OCI-LY1 (cell line): Measurements from ENCODE around the gene RHBG.
"Not testable (repeated sequence)": the region's sequence is repeated elsewhere in the genome, so short reads cannot be mapped to it uniquely, and the experiment has no call there.

Experiments
- H2AFZ ChIP-seq: fragments of 200-600 bp; sonication (generic), shearing (Covaris generic); 2 replicates; pipeline ENCODE4 v1.6.0; 2014; ENCODE audit warnings: antibody characterized with exemption, mild to moderate bottlenecking, low read length
- H3F3A ChIP-seq: fragments of 200-600 bp; sonication (generic), shearing (Covaris generic); 2 replicates; pipeline ENCODE4 v1.6.0; 2014; ENCODE audit warnings: mild to moderate bottlenecking, antibody characterized with exemption, low read length, moderate library complexity; ENCODE audit not compliant: insufficient read depth
- H3K27ac ChIP-seq: fragments of 200-600 bp; sonication (generic); 2 replicates; pipeline ENCODE4 v1.5.1; 2014; ENCODE audit warnings: low read length, mixed run types, mild to moderate bottlenecking, low read depth; ENCODE audit not compliant: poor library complexity, severe bottlenecking
- H3K27me3 ChIP-seq: fragments of 200-600 bp; sonication (generic); 2 replicates; pipeline ENCODE4 v1.6.0; 2014; ENCODE audit warnings: antibody characterized with exemption, mild to moderate bottlenecking, low read length, moderate library complexity; ENCODE audit not compliant: insufficient read depth
- H3K36me3 ChIP-seq: fragments of 200-600 bp; sonication (generic); 2 replicates; pipeline ENCODE4 v1.6.1; 2014; ENCODE audit warnings: mild to moderate bottlenecking, antibody characterized with exemption, low read length, moderate library complexity, mixed read lengths; ENCODE audit not compliant: insufficient read depth
- H3K4me1 ChIP-seq: fragments of 200-600 bp; sonication (generic); 2 replicates; pipeline ENCODE4 v1.5.1; 2014; ENCODE audit warnings: mild to moderate bottlenecking, low read length, moderate library complexity; ENCODE audit not compliant: insufficient read depth, severe bottlenecking
- H3K4me2 ChIP-seq: fragments of 200-600 bp; sonication (generic), shearing (Covaris generic); 2 replicates; pipeline ENCODE4 v1.6.1; 2014; ENCODE audit warnings: low read length
- H3K4me3 ChIP-seq: fragments of 200-600 bp; sonication (generic); 2 replicates; pipeline ENCODE4 v1.5.1; 2014; ENCODE audit warnings: low read length, low read depth, mild to moderate bottlenecking, mixed read lengths; ENCODE audit not compliant: poor library complexity, severe bottlenecking
- H3K79me2 ChIP-seq: fragments of 200-600 bp; shearing (Covaris generic); 2 replicates; pipeline ENCODE4 v1.6.1; 2016; ENCODE audit warnings: mixed run types, low read length, mixed read lengths; ENCODE audit not compliant: insufficient read depth
- H3K9ac ChIP-seq: fragments of 200-600 bp; sonication (generic), shearing (Covaris generic); 2 replicates; pipeline ENCODE4 v1.6.1; 2014; ENCODE audit warnings: mild to moderate bottlenecking, low read length, mixed read lengths
- H3K9me2 ChIP-seq: fragments of 200-600 bp; sonication (generic), shearing (Covaris generic); 2 replicates; pipeline ENCODE4 v1.6.1; 2014; ENCODE audit warnings: low read depth, mild to moderate bottlenecking, low read length, mixed read lengths
- H3K9me3 ChIP-seq: fragments of 200-600 bp; shearing (Covaris generic); 2 replicates; pipeline ENCODE4 v1.6.1; 2014; ENCODE audit warnings: low read length, mixed read lengths
- H4K20me1 ChIP-seq: fragments of 200-600 bp; sonication (generic), shearing (Covaris generic); 2 replicates; pipeline ENCODE4 v1.6.0; 2016; ENCODE audit warnings: mild to moderate bottlenecking, low read length; ENCODE audit not compliant: insufficient read depth
- CTCF ChIP-seq: fragments of 200-600 bp; sonication (generic), shearing (Covaris generic); IDR thresholded peaks from 2 replicates; pipeline ENCODE4 v1.5.1; 2017; ENCODE audit warnings: mild to moderate bottlenecking, antibody characterized with exemption, low read length, moderate library complexity, mixed read lengths
- EZH2 ChIP-seq: fragments of 200-600 bp; sonication (generic), shearing (Covaris generic); IDR thresholded peaks from 2 replicates; pipeline ENCODE4 v1.8.0; 2017; ENCODE audit warnings: borderline replicate concordance, mixed run types, mild to moderate bottlenecking, antibody characterized with exemption, low read length, moderate library complexity, mixed read lengths

RHBG gene

GRCh38 chr1:156368889-156369684, at the start of gene RHBG:
Gene RHBG, plus strand, starts transcription at chr1:156369211. Its CDS starts 39 bp downstream, at chr1:156369250.
- TF ChIP-seq CTCF (no peak), EZH2 (no peak)
- Histone ChIP-seq H3K4me2 (no peak within 1 kb of the TSS; the same call in 1 of the 2 replicates), H3F3A (no peaks in the 10 kb centered on the region), H3K79me2 (no peaks in the 10 kb centered on the region), H4K20me1 (no peaks in the 10 kb centered on the region), H2AFZ (no peak within 1 kb of the TSS), H3K9me3 (no peaks in the 10 kb centered on the region), H3K4me3 (no peak within 1 kb of the TSS), H3K9me2 (no peaks in the 10 kb centered on the region), H3K4me1 (peaks cover 6% of the 10 kb centered on the region), H3K27ac (no peak within 1 kb of the TSS), H3K9ac (no peak within 1 kb of the TSS), H3K27me3 (no peaks in the 10 kb centered on the region; the same call in none of the 2 replicates), H3K36me3 (no peaks in the 10 kb centered on the region)

- H3K9me3 ChIP-seq: no peaks in the 10 kb centered on the region
Measured at GRCh38 chr1:156319664-156320063, 49.3 kb upstream of the RHBG start.

GRCh38 chr1:156320560-156320959, 48.5 kb upstream of the RHBG start:
- no peaks in the 10 kb centered on the region for H3F3A ChIP-seq
- H4K20me1 ChIP-seq: no peaks in the 10 kb centered on the region
- H3K79me2 ChIP-seq: no peaks in the 10 kb centered on the region
- H3K4me2 ChIP-seq: no peak overlapping the region
- no peaks in the 10 kb centered on the region for H3K27me3 ChIP-seq
- H3K4me1 ChIP-seq: no peaks in the 10 kb centered on the region
- peaks cover 95% of the 10 kb centered on the region for H3K36me3 ChIP-seq
- H2AFZ ChIP-seq: no peak overlapping the region
- no peak overlapping the region for H3K4me3 ChIP-seq
- H3K9me2 ChIP-seq: no peaks in the 10 kb centered on the region
- H3K9ac ChIP-seq: no peak overlapping the region
- TF ChIP-seq EZH2 (no peak), CTCF (no peak)
- H3K9me3 ChIP-seq: no peaks in the 10 kb centered on the region
- no peak overlapping the region for H3K27ac ChIP-seq

More at GRCh38 chr1:156319664-156320063, 49.3 kb upstream of the RHBG start:
- Histone ChIP-seq H3K27me3 (no peaks in the 10 kb centered on the region), H3K4me2 (no peak overlapping the region), H3K9me2 (no peaks in the 10 kb centered on the region), H3K9ac (no peak overlapping the region), H3F3A (no peaks in the 10 kb centered on the region), H3K36me3 (peaks cover 95% of the 10 kb centered on the region), H2AFZ (no peak overlapping the region), H4K20me1 (no peaks in the 10 kb centered on the region), H3K27ac (no peak overlapping the region), H3K4me3 (no peak overlapping the region), H3K79me2 (no peaks in the 10 kb centered on the region), H3K4me1 (no peaks in the 10 kb centered on the region)
- TF ChIP-seq EZH2 (no peak), CTCF (peak; percentile 53)

GRCh38 chr1:156323179-156323578, 45.8 kb upstream of the RHBG start:
- not testable (repeated sequence) for H3K9me3 ChIP-seq, H3K79me2 ChIP-seq, H3K9ac ChIP-seq, H4K20me1 ChIP-seq, H2AFZ ChIP-seq, H3K4me1 ChIP-seq, H3K4me2 ChIP-seq, H3K4me3 ChIP-seq, H3K27me3 ChIP-seq, H3K27ac ChIP-seq, H3K9me2 ChIP-seq, H3F3A ChIP-seq
- peaks cover 82% of the 10 kb centered on the region for H3K36me3 ChIP-seq
